HCT116 (cell line): Measurements from ENCODE around the gene RPS6KA2. TPM values are rescaled to one million over a fixed set of nuclear protein-coding genes. Genes with fewer than 3 reads are reported as not detected.

ENCODE experiments used
- ATAC-seq: fragments of 200-7000 bp; cut with Tn5 transposase; 2 replicates; pipeline ENCODE4 v1.9.1; 2020; ENCODE audit warnings: mild to moderate bottlenecking, moderate library complexity
- BruUV-seq: library from RNA; stranded (reverse); fragments of 400-500 nt; replicated peaks from 2 replicates; lab custom pipeline; 2021; lab: Mats Ljungman, UMichigan
- CTCF ChIA-PET: fragments of 300-600 bp; sonication (Branson Sonifier 250); formaldehyde crosslinking; loops from one replicate; lab custom pipeline; 2021; ENCODE audit warnings: antibody characterized with exemption; lab: Charles Lee
- POLR2A ChIA-PET: fragments of 300-600, 350-600 bp; sonication (Branson Sonifier 250); formaldehyde crosslinking; loops from one replicate; lab custom pipeline; 2021; ENCODE audit warnings: antibody characterized with exemption; lab: Charles Lee
- RAD21 ChIA-PET, 2 experiments: fragments of 300-600 bp; sonication (Branson Sonifier 250); formaldehyde crosslinking; loops; one replicate each; lab custom pipeline; 2023; ENCODE audit warnings: low total read pairs in 2 of 2; ENCODE audit not compliant: uncharacterized antibody in 2 of 2, unreplicated experiment in 2 of 2, low non-redundant PET in 1 of 2; lab: Charles Lee
- DNase-seq: peaks from one replicate; pipeline ENCODE4 v3.0.0-alpha.2; 2010; ENCODE audit warnings: low read depth, low spot score
- H2AFZ ChIP-seq: fragments of 200-600 bp; shearing (Covaris generic), sonication (generic); 2 replicates; pipeline ENCODE4 v1.6.1; 2017; ENCODE audit warnings: low read depth, mixed run types, mixed read lengths, antibody characterized with exemption, low read length; ENCODE audit not compliant: poor library complexity, severe bottlenecking
- H3K27ac ChIP-seq: 2 replicates; pipeline ENCODE4 v1.5.1; 2012; ENCODE audit warnings: low read depth, low read length
- H3K27me3 ChIP-seq: fragments of 200-600 bp; sonication (generic); 2 replicates; pipeline ENCODE4 v1.6.1; 2016; ENCODE audit warnings: mixed run types, low read length, mixed read lengths; ENCODE audit not compliant: insufficient read depth
- H3K36me3 ChIP-seq, 2 experiments: fragments of 200-500 bp in 1 of 2; fragments of 200-600 bp in 1 of 2; sonication (Bioruptor generic) in 1 of 2; sonication (generic) in 1 of 2; 2 replicates each; pipeline versions ENCODE4 v1.5.1 to v1.6.1; 2014 to 2016; ENCODE audit warnings: low read length in 2 of 2, inconsistent platforms in 1 of 2, mixed read lengths in 1 of 2, mixed run types in 1 of 2; ENCODE audit not compliant: insufficient read depth in 2 of 2, control insufficient read depth in 1 of 2
- H3K4me1 ChIP-seq, 2 experiments: fragments of 200-600 bp in 1 of 2; sonication (generic) in 1 of 2; 2 replicates each; pipeline versions ENCODE4 v1.5.1 to v1.6.1; 2012 to 2017; ENCODE audit warnings: low read length in 2 of 2, inconsistent platforms in 1 of 2, mild to moderate bottlenecking in 1 of 2, mixed read lengths in 1 of 2, mixed run types in 1 of 2, moderate library complexity in 1 of 2; ENCODE audit not compliant: insufficient read depth in 2 of 2, control insufficient read depth in 1 of 2
- H3K4me2 ChIP-seq: fragments of 200-600 bp; sonication (generic); 2 replicates; pipeline ENCODE4 v1.6.1; 2017; ENCODE audit warnings: mixed run types, low read length, mixed read lengths
- H3K4me3 ChIP-seq, 2 experiments: fragments of 200-600 bp in 1 of 2; sonication (generic) in 1 of 2; replicated peaks in 1 of 2; 2 replicates each; pipeline ENCODE4 v1.5.1; 2011 to 2016; ENCODE audit warnings: low read length in 2 of 2, control low read depth in 1 of 2, low read depth in 1 of 2, mild to moderate bottlenecking in 1 of 2, mixed read lengths in 1 of 2, mixed run types in 1 of 2
- H3K79me2 ChIP-seq: fragments of 200-600 bp; sonication (generic); 2 replicates; pipeline ENCODE4 v1.6.1; 2017; ENCODE audit warnings: mild to moderate bottlenecking, mixed run types, low read length, moderate library complexity, mixed read lengths; ENCODE audit not compliant: insufficient read depth
- H3K9ac ChIP-seq: fragments of 200-600 bp; sonication (generic); 2 replicates; pipeline ENCODE4 v1.6.1; 2016; ENCODE audit warnings: low read length, mixed read lengths
- H3K9me2 ChIP-seq: fragments of 200-600 bp; sonication (generic), shearing (Covaris generic); 2 replicates; pipeline ENCODE4 v1.6.1; 2017; ENCODE audit warnings: mixed run types, mild to moderate bottlenecking, moderate library complexity; ENCODE audit not compliant: insufficient read depth
- H3K9me3 ChIP-seq, 2 experiments: fragments of 200-500 bp in 1 of 2; fragments of 200-600 bp in 1 of 2; sonication (Bioruptor generic) in 1 of 2; sonication (generic) in 1 of 2; 2 replicates each; pipeline ENCODE4 v1.6.1; 2014 to 2017; ENCODE audit warnings: low read length in 2 of 2, mixed read lengths in 2 of 2, inconsistent platforms in 1 of 2, low read depth in 1 of 2, mild to moderate bottlenecking in 1 of 2, mixed run types in 1 of 2, moderate library complexity in 1 of 2; ENCODE audit not compliant: control insufficient read depth in 1 of 2, insufficient read depth in 1 of 2
- H4K20me1 ChIP-seq: fragments of 200-600 bp; sonication (generic), shearing (Covaris generic); 2 replicates; pipeline ENCODE4 v1.6.1; 2017; ENCODE audit warnings: mixed run types, mild to moderate bottlenecking, moderate library complexity; ENCODE audit not compliant: insufficient read depth
- CBX3 ChIP-seq: IDR thresholded peaks from 2 replicates; pipeline ENCODE4 v1.6.1; 2012; ENCODE audit warnings: low read depth
- CEBPB ChIP-seq: IDR thresholded peaks from 2 replicates; pipeline ENCODE4 v1.6.1; 2012; ENCODE audit warnings: low read depth
- EGR1 ChIP-seq: IDR thresholded peaks from 2 replicates; pipeline ENCODE4 v1.6.1; 2012; ENCODE audit warnings: low read depth
- EZH2 ChIP-seq: fragments of 200-600 bp; sonication (generic); IDR thresholded peaks from 2 replicates; pipeline ENCODE4 v1.6.1; 2017; ENCODE audit warnings: antibody characterized with exemption, mixed run types
- FOSL1 ChIP-seq: IDR thresholded peaks from 2 replicates; pipeline ENCODE4 v1.6.1; 2012; ENCODE audit warnings: low read depth
- JUND ChIP-seq: IDR thresholded peaks from 2 replicates; pipeline ENCODE4 v1.6.1; 2012
- POLR2A ChIP-seq: IDR thresholded peaks from 2 replicates; pipeline ENCODE4 v1.7.0; 2011; ENCODE audit warnings: borderline replicate concordance; ENCODE audit not compliant: insufficient read depth, insufficient read length; ENCODE audit errors: extremely low read depth
- SRF ChIP-seq: IDR thresholded peaks from 2 replicates; pipeline ENCODE4 v1.6.1; 2012; ENCODE audit warnings: low read depth
- TCF7L2 ChIP-seq: IDR thresholded peaks from 2 replicates; pipeline ENCODE4 v1.7.0; 2011; ENCODE audit warnings: borderline replicate concordance, inconsistent platforms; ENCODE audit not compliant: insufficient read depth, insufficient read length; ENCODE audit errors: extremely low read depth
- YY1 ChIP-seq: IDR thresholded peaks from 2 replicates; pipeline ENCODE4 v1.6.1; 2011; ENCODE audit warnings: low read length, low read depth, moderate library complexity, mild to moderate bottlenecking; ENCODE audit not compliant: insufficient replicate concordance; ENCODE audit errors: extremely low read depth
- ZNF274 ChIP-seq: fragments of 200-500 bp; sonication (Bioruptor generic); IDR thresholded peaks from 2 replicates; pipeline ENCODE4 v1.6.1; 2014; ENCODE audit warnings: mild to moderate bottlenecking, low read depth, low read length, inconsistent platforms
- intact Hi-C: fragments of 100-400 bp; cut with micrococcal nuclease; formaldehyde crosslinking; loops from 2 replicates; pipeline ENCODE4 v1.10.0; 2022
- total RNA-seq: library from RNA; stranded (reverse); gene quantifications from one replicate; pipeline ENCODE4 v1.2.1, GENCODE V29; 2021; ENCODE audit not compliant: unreplicated experiment
- TF ChIP-seq, protein P1 (sequence below): IDR thresholded peaks from 2 replicates; pipeline ENCODE4 v1.6.1; 2012
- TF ChIP-seq, protein P2 (sequence below): IDR thresholded peaks from 2 replicates; pipeline ENCODE4 v1.6.1; 2012; ENCODE audit warnings: low read depth
- TF ChIP-seq, protein P3 (sequence below): IDR thresholded peaks from 2 replicates; pipeline ENCODE4 v1.6.1; 2012
- TF ChIP-seq, protein P4 (sequence below): IDR thresholded peaks from 2 replicates; pipeline ENCODE4 v1.6.1; 2011; ENCODE audit warnings: mild to moderate bottlenecking, low read length, moderate library complexity; ENCODE audit not compliant: insufficient replicate concordance; ENCODE audit errors: extremely low read depth

Gene RPS6KA2
- total RNA-seq, 1 experiment from 2014 or later, result 8.5 TPM

DNA sequence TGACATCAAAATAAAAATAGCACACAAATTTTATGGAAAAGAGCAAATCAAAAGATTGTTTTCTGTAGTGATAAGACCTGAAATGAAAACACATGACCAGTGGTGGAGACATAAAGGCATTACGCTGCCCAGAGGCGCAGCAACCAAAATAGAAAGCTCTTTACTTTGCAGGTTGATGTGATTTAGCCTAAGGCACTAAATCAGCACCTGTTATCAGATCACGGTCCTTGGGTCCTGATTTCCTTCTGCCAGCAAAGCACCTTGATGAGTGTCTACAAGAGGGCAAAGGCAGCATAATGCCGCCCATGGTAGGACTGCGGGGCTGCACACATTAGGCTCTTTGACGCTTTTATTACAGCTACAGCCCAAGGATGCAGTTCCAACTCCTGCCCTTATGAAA, 21.3 kb downstream of the RPS6KA2 start:
- Histone ChIP-seq H3K79me2 (no peaks in the 10 kb centered on the region), H3K9me2 (no peaks in the 10 kb centered on the region), H3K4me3 (no peak overlapping the region), H3K27ac (no peak overlapping the region), H3K4me1 (no peaks in the 10 kb centered on the region), H3K27me3 (no peaks in the 10 kb centered on the region), H3K4me2 (no peak overlapping the region), H2AFZ (no peak overlapping the region), H3K36me3 (no peaks in the 10 kb centered on the region), H3K9me3 (no peaks in the 10 kb centered on the region), H3K9ac (no peak overlapping the region), H4K20me1 (no peaks in the 10 kb centered on the region)
- ChIA-PET RAD21 (no interaction called here), POLR2A (no interaction called here), CTCF (no interaction called here)
- TF ChIP-seq TCF7L2 (no peak), CBX3 (no peak)
- intact Hi-C loops, result no loop called here
- no TSS peak for BruUV-seq
- DNase-seq (no peak), ATAC-seq (no peak)

DNA sequence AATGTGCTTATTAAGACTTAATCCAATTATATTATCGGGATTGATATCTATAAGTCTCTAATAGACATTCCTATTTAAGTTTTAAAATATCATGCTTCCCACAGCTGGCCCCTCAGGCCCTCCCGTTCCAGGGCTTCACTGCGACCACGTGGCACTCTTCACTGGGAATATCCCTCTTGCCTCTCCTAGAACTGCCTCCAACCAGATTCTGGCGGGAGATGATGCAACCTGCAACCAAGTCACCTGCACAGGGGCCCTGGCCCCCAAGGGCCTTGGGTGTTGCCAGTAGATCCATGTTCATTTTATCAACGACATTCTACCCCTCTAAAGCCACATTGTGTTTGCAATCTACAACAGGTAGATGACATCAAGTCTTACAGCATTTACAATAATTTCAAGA, 22.1 kb downstream of the RPS6KA2 start:
- H3K9me3 ChIP-seq, result no peaks in the 10 kb centered on the region
- no peak overlapping the region for H3K27ac ChIP-seq
- no peak overlapping the region for H2AFZ ChIP-seq
- H3K79me2 ChIP-seq, result no peaks in the 10 kb centered on the region
- RAD21 ChIA-PET, result no interaction called here
- intact Hi-C loops, result no loop called here
- no peaks in the 10 kb centered on the region for H3K4me1 ChIP-seq
- H4K20me1 ChIP-seq, result no peaks in the 10 kb centered on the region
- no peaks in the 10 kb centered on the region for H3K27me3 ChIP-seq
- BruUV-seq, result no TSS peak
- H3K9ac ChIP-seq, result no peak overlapping the region
- POLR2A ChIA-PET, result no interaction called here
- CTCF ChIA-PET, result no interaction called here
- ATAC-seq (no peak), DNase-seq (no peak)
- H3K4me2 ChIP-seq, result no peak overlapping the region
- no peak overlapping the region for H3K4me3 ChIP-seq
- no peaks in the 10 kb centered on the region for H3K9me2 ChIP-seq
- H3K36me3 ChIP-seq, result no peaks in the 10 kb centered on the region
- TF ChIP-seq, protein P1, sequence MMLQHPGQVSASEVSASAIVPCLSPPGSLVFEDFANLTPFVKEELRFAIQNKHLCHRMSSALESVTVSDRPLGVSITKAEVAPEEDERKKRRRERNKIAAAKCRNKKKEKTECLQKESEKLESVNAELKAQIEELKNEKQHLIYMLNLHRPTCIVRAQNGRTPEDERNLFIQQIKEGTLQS, result no peak
- TF ChIP-seq, protein P2, sequence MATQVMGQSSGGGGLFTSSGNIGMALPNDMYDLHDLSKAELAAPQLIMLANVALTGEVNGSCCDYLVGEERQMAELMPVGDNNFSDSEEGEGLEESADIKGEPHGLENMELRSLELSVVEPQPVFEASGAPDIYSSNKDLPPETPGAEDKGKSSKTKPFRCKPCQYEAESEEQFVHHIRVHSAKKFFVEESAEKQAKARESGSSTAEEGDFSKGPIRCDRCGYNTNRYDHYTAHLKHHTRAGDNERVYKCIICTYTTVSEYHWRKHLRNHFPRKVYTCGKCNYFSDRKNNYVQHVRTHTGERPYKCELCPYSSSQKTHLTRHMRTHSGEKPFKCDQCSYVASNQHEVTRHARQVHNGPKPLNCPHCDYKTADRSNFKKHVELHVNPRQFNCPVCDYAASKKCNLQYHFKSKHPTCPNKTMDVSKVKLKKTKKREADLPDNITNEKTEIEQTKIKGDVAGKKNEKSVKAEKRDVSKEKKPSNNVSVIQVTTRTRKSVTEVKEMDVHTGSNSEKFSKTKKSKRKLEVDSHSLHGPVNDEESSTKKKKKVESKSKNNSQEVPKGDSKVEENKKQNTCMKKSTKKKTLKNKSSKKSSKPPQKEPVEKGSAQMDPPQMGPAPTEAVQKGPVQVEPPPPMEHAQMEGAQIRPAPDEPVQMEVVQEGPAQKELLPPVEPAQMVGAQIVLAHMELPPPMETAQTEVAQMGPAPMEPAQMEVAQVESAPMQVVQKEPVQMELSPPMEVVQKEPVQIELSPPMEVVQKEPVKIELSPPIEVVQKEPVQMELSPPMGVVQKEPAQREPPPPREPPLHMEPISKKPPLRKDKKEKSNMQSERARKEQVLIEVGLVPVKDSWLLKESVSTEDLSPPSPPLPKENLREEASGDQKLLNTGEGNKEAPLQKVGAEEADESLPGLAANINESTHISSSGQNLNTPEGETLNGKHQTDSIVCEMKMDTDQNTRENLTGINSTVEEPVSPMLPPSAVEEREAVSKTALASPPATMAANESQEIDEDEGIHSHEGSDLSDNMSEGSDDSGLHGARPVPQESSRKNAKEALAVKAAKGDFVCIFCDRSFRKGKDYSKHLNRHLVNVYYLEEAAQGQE, result no peak
- TF ChIP-seq, protein P3, sequence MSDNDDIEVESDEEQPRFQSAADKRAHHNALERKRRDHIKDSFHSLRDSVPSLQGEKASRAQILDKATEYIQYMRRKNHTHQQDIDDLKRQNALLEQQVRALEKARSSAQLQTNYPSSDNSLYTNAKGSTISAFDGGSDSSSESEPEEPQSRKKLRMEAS, result no peak
- no peak for TF ChIP-seq EGR1
- TF ChIP-seq FOSL1, result no peak
- TF ChIP-seq CBX3, result no peak
- TF ChIP-seq, protein P4, sequence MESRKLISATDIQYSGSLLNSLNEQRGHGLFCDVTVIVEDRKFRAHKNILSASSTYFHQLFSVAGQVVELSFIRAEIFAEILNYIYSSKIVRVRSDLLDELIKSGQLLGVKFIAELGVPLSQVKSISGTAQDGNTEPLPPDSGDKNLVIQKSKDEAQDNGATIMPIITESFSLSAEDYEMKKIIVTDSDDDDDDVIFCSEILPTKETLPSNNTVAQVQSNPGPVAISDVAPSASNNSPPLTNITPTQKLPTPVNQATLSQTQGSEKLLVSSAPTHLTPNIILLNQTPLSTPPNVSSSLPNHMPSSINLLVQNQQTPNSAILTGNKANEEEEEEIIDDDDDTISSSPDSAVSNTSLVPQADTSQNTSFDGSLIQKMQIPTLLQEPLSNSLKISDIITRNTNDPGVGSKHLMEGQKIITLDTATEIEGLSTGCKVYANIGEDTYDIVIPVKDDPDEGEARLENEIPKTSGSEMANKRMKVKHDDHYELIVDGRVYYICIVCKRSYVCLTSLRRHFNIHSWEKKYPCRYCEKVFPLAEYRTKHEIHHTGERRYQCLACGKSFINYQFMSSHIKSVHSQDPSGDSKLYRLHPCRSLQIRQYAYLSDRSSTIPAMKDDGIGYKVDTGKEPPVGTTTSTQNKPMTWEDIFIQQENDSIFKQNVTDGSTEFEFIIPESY, result no peak
- TF ChIP-seq YY1, result no peak
- no peak for TF ChIP-seq SRF
- TF ChIP-seq EZH2, result no peak
- TF ChIP-seq CEBPB, result no peak
- no peak for TF ChIP-seq ZNF274
- no peak for TF ChIP-seq JUND
- no peak for TF ChIP-seq POLR2A
